Mucosa of descending colon (tissue), 3 donors: ENCODE results near the gene AAGAB. TPM values are rescaled to one million over a fixed set of nuclear protein-coding genes. Genes with fewer than 3 reads are reported as not detected.
A peak's percentile ranks its signal among the peaks of the same experiment; 100 is the strongest.

Experiments
- ATAC-seq: fragments of 200-7000 bp; cut with Tn5 transposase; one replicate; pipeline ENCODE4 v1.9.1; 2020; ENCODE audit warnings: mild to moderate bottlenecking, moderate library complexity
- DNase-seq, 3 donors: peaks; one replicate each; pipeline ENCODE4 v3.0.0-alpha.2; 2020
- H3K36me3 ChIP-seq: fragments of 200-600 bp; one replicate; pipeline ENCODE4 v1.8.0; 2021; ENCODE audit warnings: low read depth, mild to moderate bottlenecking
- H3K4me1 ChIP-seq: fragments of 200-600 bp; one replicate; pipeline ENCODE4 v1.8.0; 2021; ENCODE audit warnings: low read depth, mild to moderate bottlenecking
- H3K4me3 ChIP-seq: fragments of 200-600 bp; one replicate; pipeline ENCODE4 v1.8.0; 2021; ENCODE audit warnings: mild to moderate bottlenecking
- H3K9me3 ChIP-seq: fragments of 200-600 bp; one replicate; pipeline ENCODE4 v1.8.0; 2021; ENCODE audit warnings: mild to moderate bottlenecking
- CTCF ChIP-seq: fragments of 200-600 bp; IDR thresholded peaks from one replicate; pipeline ENCODE4 v1.8.0; 2022; ENCODE audit warnings: antibody characterized with exemption, mild to moderate bottlenecking
- intact Hi-C, 2 donors: fragments of 100-400 bp; cut with DNase I in 1 of 2; cut with micrococcal nuclease in 1 of 2; formaldehyde crosslinking; loops; one replicate each; pipeline versions ENCODE4 v1.11.0 to v1.11.1; 2022; cut with DNase I, micrococcal nuclease
- total RNA-seq, 3 donors: library from RNA; stranded (reverse); fragmentation: NEBNext Ultra II Directional in 2 of 3; extraction: Animal tissue kit (Norgen Biotek cat#: 25700) in 2 of 3; gene quantifications; one replicate each; pipeline versions ENCODE4 v1.2.1 to v1.2.4, GENCODE V29; 2021 to 2023
- donor health status: DM: no; HTN: no; CAD: no; lungs with moderate emphysema.
- donor health status: DM: no; HTN: no; CAD: no.
- donor health status: DM: no; HTN: yes; CAD: no.

Gene AAGAB
- total RNA-seq, 3 donors from 2014 or later: 40.5 to 52.1 (median 48.3) TPM

DNA sequence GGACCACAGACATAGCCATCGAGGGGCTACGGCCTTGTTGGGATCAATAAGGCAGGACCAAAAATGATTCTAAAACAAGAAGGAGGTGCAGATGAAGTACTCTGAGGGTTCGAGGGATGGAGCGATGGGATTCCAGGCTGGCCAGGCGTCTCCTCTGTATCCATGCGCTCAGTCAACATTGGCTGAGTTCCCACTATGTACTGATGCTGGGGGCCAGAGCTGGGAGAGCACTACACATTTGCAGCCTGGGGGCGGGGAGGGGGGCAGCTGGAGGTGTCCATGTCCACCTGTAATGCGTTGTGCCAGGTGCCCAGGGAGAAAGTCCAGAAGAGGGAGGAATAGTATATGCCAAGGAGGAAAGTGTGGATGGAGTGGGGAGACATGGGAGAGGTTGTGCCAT lies 81.5 kb downstream of the AAGAB start:
- no peaks in the 10 kb centered on the region for H3K36me3 ChIP-seq
- peak in 1 of 3 donors; percentile 44 for DNase-seq
- no peak for TF ChIP-seq CTCF
- no peaks in the 10 kb centered on the region for H3K9me3 ChIP-seq
- intact Hi-C loops: no loop called here
- H3K4me3 ChIP-seq: no peak overlapping the region
- H3K4me1 ChIP-seq: peaks cover 10% of the 10 kb centered on the region
- no peak for ATAC-seq

DNA sequence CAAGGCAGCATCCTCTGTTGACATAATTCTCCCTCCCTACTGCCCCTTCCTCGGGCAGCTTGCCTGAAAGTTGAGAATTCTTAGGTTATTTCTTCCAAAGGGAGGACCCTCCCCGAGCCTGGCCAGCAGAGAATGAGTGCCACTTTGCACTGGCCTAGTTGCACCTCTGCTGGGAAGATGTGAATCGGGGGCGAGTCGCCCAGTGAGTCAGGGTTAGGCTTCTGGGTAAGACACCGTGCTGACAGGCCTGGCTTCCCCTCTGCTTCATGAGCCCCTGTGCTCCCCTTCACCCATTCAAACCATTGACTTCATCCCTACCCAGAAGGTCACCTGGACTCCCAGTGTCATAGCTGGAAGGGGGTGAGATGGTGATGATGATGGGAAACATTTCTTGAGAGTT lies 82.3 kb downstream of the AAGAB start:
- no peak for TF ChIP-seq CTCF
- Histone ChIP-seq H3K36me3 (no peaks in the 10 kb centered on the region), H3K9me3 (no peaks in the 10 kb centered on the region), H3K4me1 (peaks cover 10% of the 10 kb centered on the region), H3K4me3 (no peak overlapping the region)
- ATAC-seq (no peak), DNase-seq (peak in 1 of 3 donors; percentile 14)
- intact Hi-C loops: no loop called here

DNA sequence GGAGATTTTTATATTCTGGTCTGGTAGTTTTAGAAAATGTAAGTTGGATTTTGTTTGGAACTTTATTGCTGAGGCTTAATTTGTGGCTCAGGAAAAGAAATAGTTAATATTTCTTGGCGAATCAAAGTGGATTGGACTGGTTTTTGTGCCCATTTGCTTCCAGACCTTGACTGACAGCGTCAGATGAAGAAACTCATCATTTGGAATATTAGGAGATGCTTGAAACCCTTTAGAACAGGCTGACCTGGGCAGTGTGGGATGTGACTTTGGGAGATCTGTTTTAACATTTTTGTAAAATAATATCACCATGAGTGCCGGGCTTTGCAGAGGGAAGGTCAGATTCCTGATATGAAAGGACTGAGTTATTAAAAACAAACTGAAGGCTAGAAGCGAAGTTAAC lies 83.0 kb downstream of the AAGAB start:
- DNase-seq (no peak), ATAC-seq (no peak)
- Histone ChIP-seq H3K4me1 (peaks cover 10% of the 10 kb centered on the region), H3K4me3 (no peak overlapping the region), H3K9me3 (no peaks in the 10 kb centered on the region), H3K36me3 (no peaks in the 10 kb centered on the region)
- intact Hi-C loops: no loop called here
- no peak for TF ChIP-seq CTCF

DNA sequence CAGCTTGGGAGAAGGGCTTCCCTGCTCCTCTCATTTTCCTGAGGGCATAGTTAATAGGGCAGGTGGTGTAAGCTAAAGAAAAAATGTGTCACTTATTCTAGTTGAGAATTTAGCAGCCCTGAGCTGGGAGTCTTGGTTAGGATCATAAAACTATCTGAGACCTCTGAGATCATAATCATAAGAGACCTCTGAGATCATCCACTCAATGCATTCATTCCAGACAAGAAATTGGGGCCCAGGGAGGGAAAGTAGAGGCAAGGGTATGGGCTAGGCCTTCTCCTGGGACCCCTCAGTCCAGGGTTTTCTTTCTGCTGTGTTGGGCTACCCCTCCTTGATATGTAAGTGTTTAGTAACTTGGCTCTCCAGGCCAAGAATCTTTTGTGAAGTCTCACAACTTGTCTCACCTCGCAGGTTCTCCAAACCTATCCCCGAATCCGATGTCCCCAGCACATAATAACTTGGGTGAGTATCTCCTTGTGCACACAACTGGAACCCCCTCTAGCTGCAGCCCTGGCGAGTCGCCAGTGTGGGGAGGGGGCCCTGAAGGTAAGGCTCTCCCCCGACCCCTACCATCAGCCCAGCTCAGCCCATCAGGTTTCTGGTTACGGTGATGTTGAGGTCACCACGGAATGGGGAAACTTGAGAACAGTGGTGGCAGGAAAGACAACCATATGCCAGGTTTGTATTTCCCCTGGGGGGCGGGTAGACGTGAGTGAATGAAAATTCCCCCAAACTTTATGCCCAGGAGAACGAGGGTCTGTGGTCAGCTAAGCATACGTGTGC lies 84.1 kb downstream of the AAGAB start:
- peak in 2 of 3 donors; percentile 10 to 36 for DNase-seq
- H3K36me3 ChIP-seq: no peaks in the 10 kb centered on the region
- TF ChIP-seq CTCF: no peak

DNA sequence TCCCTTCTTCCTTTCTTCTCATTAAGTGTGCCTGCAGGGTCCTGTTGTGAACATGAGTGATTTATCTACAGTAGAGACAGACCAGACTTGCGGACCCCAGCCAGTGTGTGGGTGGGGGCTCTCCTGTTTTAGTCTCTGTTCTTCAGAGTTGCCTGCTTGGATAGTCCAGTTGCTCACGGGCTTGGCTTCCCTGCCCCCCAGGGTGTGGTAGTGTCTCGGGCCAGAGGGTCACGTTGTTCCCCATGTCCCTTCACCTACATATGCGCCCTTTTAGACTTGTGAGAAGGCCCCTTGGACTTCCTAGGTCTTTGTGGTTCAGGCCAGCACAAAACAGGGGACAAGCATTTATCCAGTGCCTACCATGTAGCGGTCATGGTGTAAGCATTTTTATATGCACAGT lies 85.8 kb downstream of the AAGAB start:
- H3K36me3 ChIP-seq: no peaks in the 10 kb centered on the region
- H3K4me1 ChIP-seq: peaks cover 2% of the 10 kb centered on the region
- H3K4me3 ChIP-seq: no peak overlapping the region
- intact Hi-C loops: no loop called here
- TF ChIP-seq CTCF: no peak
- no peak for ATAC-seq
- peak in 1 of 3 donors; percentile 27 for DNase-seq
- no peaks in the 10 kb centered on the region for H3K9me3 ChIP-seq

More for the DNA sequence above, 84.1 kb downstream of the AAGAB start:
- Histone ChIP-seq H3K4me1 (peaks cover 6% of the 10 kb centered on the region), H3K9me3 (no peaks in the 10 kb centered on the region), H3K4me3 (no peak overlapping the region)
- no peak for ATAC-seq
- intact Hi-C loops: no loop called here
